ENCODE measurements around the gene DDX42.

DDX42 gene

GRCh38 chr17:63850401-63850800 is 76.4 kb downstream of the DDX42 start:
- Histone ChIP-seq H3F3A (ENCODE audit: insufficient read depth, low read length) (no peaks in the 10 kb centered on the region), H3K9me3 (replicated peaks; ENCODE audit: insufficient read depth, low read length) (no peaks in the 10 kb centered on the region), H2AFZ (ENCODE audit: low read length) (no peak overlapping the region), H3K9me2 (replicated peaks; ENCODE audit: insufficient read depth, low read length) (no peaks in the 10 kb centered on the region), H3K27ac (ENCODE audit: low read length) (no peak overlapping the region), H3K4me1 (ENCODE audit: low read length) (no peaks in the 10 kb centered on the region), H3K27me3 (replicated peaks; ENCODE audit: insufficient read depth, low read length) (no peaks in the 10 kb centered on the region), H4K20me1 (ENCODE audit: insufficient read depth, low read length) (no peaks in the 10 kb centered on the region), H3K4me2 (ENCODE audit: low read depth, low read length) (no peak overlapping the region), H3K36me3 (replicated peaks; ENCODE audit: insufficient read depth, low read length) (no peaks in the 10 kb centered on the region), H3K4me3 (ENCODE audit: low read length) (no peak overlapping the region), H3K9ac (ENCODE audit: low read length) (no peak overlapping the region), H3K79me2 (ENCODE audit: low read length) (no peaks in the 10 kb centered on the region)
- peak; percentile 2 for DNase-seq
- TF ChIP-seq CTCF (IDR thresholded peaks at IDR 0.05; ENCODE audit: low read length) (no peak), EZH2 (optimal IDR thresholded peaks at IDR 0.05; ENCODE audit: low read depth, low read length) (no peak), EZH2phosphoT487 (IDR thresholded peaks at IDR 0.05; ENCODE audit: low read length) (no peak)

DNA sequence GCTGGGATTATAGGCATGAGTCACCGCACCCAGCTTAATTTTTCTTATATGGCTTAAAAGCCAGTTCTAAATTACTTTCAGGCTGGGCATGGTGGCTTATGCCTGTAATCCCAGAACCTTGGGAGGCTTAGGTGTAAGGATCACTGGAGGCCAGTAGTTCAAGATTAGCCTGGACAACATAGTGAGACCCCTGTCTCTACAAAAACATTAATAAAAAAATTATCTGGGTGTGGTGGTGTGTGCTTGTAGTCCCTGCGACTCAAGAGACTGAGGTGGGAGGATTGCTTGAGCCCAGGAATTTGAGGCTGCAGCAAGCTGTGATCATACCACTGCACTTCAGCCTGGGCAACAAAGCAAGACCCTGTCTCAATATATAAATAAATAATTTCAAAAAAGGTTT is 79.3 kb downstream of the DDX42 start:
- Histone ChIP-seq H3K27me3 (replicated peaks; ENCODE audit: insufficient read depth, low read length) (no peaks in the 10 kb centered on the region), H3K27ac (ENCODE audit: low read length) (no peak overlapping the region), H3K9me3 (replicated peaks; ENCODE audit: insufficient read depth, low read length) (no peaks in the 10 kb centered on the region), H3K4me2 (ENCODE audit: low read depth, low read length) (no peak overlapping the region), H3K4me1 (ENCODE audit: low read length) (no peaks in the 10 kb centered on the region), H3K4me3 (ENCODE audit: low read length) (no peak overlapping the region), H3K9me2 (replicated peaks; ENCODE audit: insufficient read depth, low read length) (no peaks in the 10 kb centered on the region), H3F3A (ENCODE audit: insufficient read depth, low read length) (no peaks in the 10 kb centered on the region), H2AFZ (ENCODE audit: low read length) (no peak overlapping the region), H3K79me2 (ENCODE audit: low read length) (no peaks in the 10 kb centered on the region), H3K9ac (ENCODE audit: low read length) (no peak overlapping the region), H4K20me1 (ENCODE audit: insufficient read depth, low read length) (no peaks in the 10 kb centered on the region), H3K36me3 (replicated peaks; ENCODE audit: insufficient read depth, low read length) (no peaks in the 10 kb centered on the region)
- DNase-seq = no peak
- no peak for TF ChIP-seq CTCF (IDR thresholded peaks at IDR 0.05; ENCODE audit: low read length)
- TF ChIP-seq EZH2phosphoT487 (IDR thresholded peaks at IDR 0.05; ENCODE audit: low read length) = no peak
- no peak for TF ChIP-seq EZH2 (optimal IDR thresholded peaks at IDR 0.05; ENCODE audit: low read depth, low read length)

- no peak for TF ChIP-seq EZH2phosphoT487 (IDR thresholded peaks at IDR 0.05; ENCODE audit: low read length)
- no peak for TF ChIP-seq CTCF (IDR thresholded peaks at IDR 0.05; ENCODE audit: low read length)
- TF ChIP-seq EZH2 (optimal IDR thresholded peaks at IDR 0.05; ENCODE audit: low read depth, low read length) = no peak
- no peaks in the 10 kb centered on the region for H3K4me1 ChIP-seq (ENCODE audit: low read length)
- H3K9me2 ChIP-seq (replicated peaks; ENCODE audit: insufficient read depth, low read length) = no peaks in the 10 kb centered on the region
- no peak overlapping the region for H3K27ac ChIP-seq (ENCODE audit: low read length)
- no peaks in the 10 kb centered on the region for H4K20me1 ChIP-seq (ENCODE audit: insufficient read depth, low read length)
- H3K79me2 ChIP-seq (ENCODE audit: low read length) = no peaks in the 10 kb centered on the region
- H3F3A ChIP-seq (ENCODE audit: insufficient read depth, low read length) = no peaks in the 10 kb centered on the region
- H3K9me3 ChIP-seq (replicated peaks; ENCODE audit: insufficient read depth, low read length) = no peaks in the 10 kb centered on the region
- H3K4me3 ChIP-seq (ENCODE audit: low read length) = no peak overlapping the region
- no peak for DNase-seq
- H3K9ac ChIP-seq (ENCODE audit: low read length) = no peak overlapping the region
- no peaks in the 10 kb centered on the region; the same call in 1 of the 2 replicates for H3K27me3 ChIP-seq (replicated peaks; ENCODE audit: insufficient read depth, low read length)
- H2AFZ ChIP-seq (ENCODE audit: low read length) = no peak overlapping the region
- no peak overlapping the region for H3K4me2 ChIP-seq (ENCODE audit: low read depth, low read length)
- no peaks in the 10 kb centered on the region for H3K36me3 ChIP-seq (replicated peaks; ENCODE audit: insufficient read depth, low read length)
Observed at GRCh38 chr17:63854709-63855108, 80.7 kb downstream of the DDX42 start.

Measured in MM.1S (cell line).